Activated CD4-positive, alpha-beta memory T cell treated with anti-CD3 and anti-CD28 coated beads, Interleukin-2, amount 10 ng/mL, durations not matched to agents 7 days and 5 days (primary cell): ENCODE data around the gene TRIP10. TPM values are rescaled to one million over a fixed set of nuclear protein-coding genes. Genes with fewer than 3 reads are reported as not detected.
"Not testable (repeated sequence)": the region's sequence is repeated elsewhere in the genome, so short reads cannot be mapped to it uniquely, and the experiment has no call there.

Source experiments
- CTCF ChIA-PET: fragments of 350-600 bp; sonication (Branson Sonifier 250); formaldehyde crosslinking; loops from one replicate; lab custom pipeline; 2021; ENCODE audit warnings: antibody characterized with exemption, inconsistent platforms; lab: Charles Lee
- POLR2A ChIA-PET: fragments of 350-600 bp; sonication (Branson Sonifier 250); formaldehyde crosslinking; loops from one replicate; lab custom pipeline; 2021; ENCODE audit warnings: antibody characterized with exemption; lab: Charles Lee
- DNase-seq: peaks from one replicate; pipeline ENCODE4 v3.0.0-alpha.2; 2020
- H3K27ac Mint-ChIP-seq: one replicate; pipeline ENCODE4 v1.8.0; 2021; ENCODE audit warnings: mild to moderate bottlenecking, mixed read lengths
- H3K27me3 Mint-ChIP-seq: one replicate; pipeline ENCODE4 v1.8.0; 2021; ENCODE audit warnings: mixed read lengths
- H3K36me3 Mint-ChIP-seq: one replicate; pipeline ENCODE4 v1.8.0; 2021; ENCODE audit warnings: low read depth, mixed read lengths
- H3K4me1 Mint-ChIP-seq: one replicate; pipeline ENCODE4 v1.8.0; 2021; ENCODE audit warnings: mixed read lengths
- H3K4me3 Mint-ChIP-seq: one replicate; pipeline ENCODE4 v1.8.0; 2021; ENCODE audit warnings: mild to moderate bottlenecking, mixed read lengths
- H3K9me3 Mint-ChIP-seq: one replicate; pipeline ENCODE4 v1.8.0; 2021; ENCODE audit warnings: mixed read lengths
- total RNA-seq, 2 experiments: library from RNA; stranded (reverse); gene quantifications; one replicate each; pipeline ENCODE4 v1.2.3, GENCODE V29; 2021

TRIP10 gene
- total RNA-seq, 2 experiments from 2014 or later, result 17.6 to 19.5 TPM

- peak overlapping the region; percentile 91 for H3K4me3 Mint-ChIP-seq
- not testable (repeated sequence) for H3K27me3 Mint-ChIP-seq, DNase-seq, H3K9me3 Mint-ChIP-seq
- POLR2A ChIA-PET, result interaction anchor here (0.8 to 4.3 kb wide), 7 partner anchors 20 to 290 kb away, joined by 3 to 77 read pairs (median 5); partner anchors contain the start of gene DENND1C
- H3K36me3 Mint-ChIP-seq, result peaks cover 28% of the 10 kb centered on the region
- peaks cover 59% of the 10 kb centered on the region for H3K4me1 Mint-ChIP-seq
- CTCF ChIA-PET, result interaction anchor here (0.6 to 3.8 kb wide), 13 partner anchors 18 to 780 kb away, joined by 3 to 31 read pairs (median 3); partner anchors contain the start of genes GPR108 and TRIP10
- peak overlapping the region; percentile 89 for H3K27ac Mint-ChIP-seq
Measured at GRCh38 chr19:6771648-6772027, 32.2 kb downstream of the TRIP10 start.

GRCh38 chr19:6772028-6772865 is 32.8 kb downstream of the TRIP10 start, which contains the start of gene VAV1:
Gene VAV1 (plus strand): TSS chr19:6772708. CDS start chr19:6772808, 100 bp downstream.
- H3K9me3 Mint-ChIP-seq, result peaks cover 7% of the 10 kb centered on the region
- peaks cover 31% of the 10 kb centered on the region for H3K36me3 Mint-ChIP-seq
- CTCF ChIA-PET, result interaction anchor here (0.6 to 3.8 kb wide), 18 partner anchors 11 to 1083 kb away, joined by 3 to 31 read pairs (median 4); partner anchors contain the start of genes GPR108 and TRIP10
- DNase-seq, result peak; percentile 88
- peaks cover 60% of the 10 kb centered on the region for H3K4me1 Mint-ChIP-seq
- POLR2A ChIA-PET, result interaction anchor here (0.6 to 4.3 kb wide), 18 partner anchors 8 to 1899 kb away, joined by 3 to 77 read pairs (median 4); partner anchors contain the start of gene DENND1C
- H3K4me3 Mint-ChIP-seq, result peak within 1 kb of the TSS; percentile 91
- H3K27ac Mint-ChIP-seq, result peak within 1 kb of the TSS; percentile 89
- no peaks in the 10 kb centered on the region for H3K27me3 Mint-ChIP-seq

- peak overlapping the region; percentile 91 for H3K4me3 Mint-ChIP-seq
- H3K27me3 Mint-ChIP-seq, result no peaks in the 10 kb centered on the region
- peaks cover 61% of the 10 kb centered on the region for H3K4me1 Mint-ChIP-seq
- no peak for DNase-seq
- peaks cover 7% of the 10 kb centered on the region for H3K9me3 Mint-ChIP-seq
- peaks cover 35% of the 10 kb centered on the region for H3K36me3 Mint-ChIP-seq
- ChIA-PET CTCF (interaction anchor here (0.7 to 3.8 kb wide), 14 partner anchors 11 to 1083 kb away, joined by 3 to 31 read pairs (median 4); partner anchors contain the start of genes GPR108 and TRIP10), POLR2A (interaction anchor here (0.6 to 4.3 kb wide), 17 partner anchors 9 to 1898 kb away, joined by 3 to 77 read pairs (median 4); no protein-coding TSS in a partner anchor)
- peak overlapping the region; percentile 89 for H3K27ac Mint-ChIP-seq
Measured at GRCh38 chr19:6772866-6773322, 33.4 kb downstream of the TRIP10 start.

GRCh38 chr19:6773323-6773931 is 33.9 kb downstream of the TRIP10 start:
- H3K4me1 Mint-ChIP-seq, result peaks cover 61% of the 10 kb centered on the region
- H3K9me3 Mint-ChIP-seq, result peaks cover 7% of the 10 kb centered on the region
- peak; percentile 61 for DNase-seq
- peaks cover 41% of the 10 kb centered on the region for H3K36me3 Mint-ChIP-seq
- CTCF ChIA-PET, result interaction anchor here (0.9 to 3.8 kb wide), 7 partner anchors 27 to 257 kb away, joined by 4 to 31 read pairs (median 9); partner anchors contain the start of genes GPR108 and TRIP10
- H3K4me3 Mint-ChIP-seq, result peak overlapping the region; percentile 91
- POLR2A ChIA-PET, result interaction anchor here (0.6 to 4.3 kb wide), 16 partner anchors 8 to 1897 kb away, joined by 3 to 77 read pairs (median 4); partner anchors contain the start of gene GPR108
- H3K27ac Mint-ChIP-seq, result peak overlapping the region; percentile 89
- no peaks in the 10 kb centered on the region for H3K27me3 Mint-ChIP-seq

GRCh38 chr19:6774821-6775707 is 35.6 kb downstream of the TRIP10 start:
- Mint-ChIP-seq H3K27me3 (no peaks in the 10 kb centered on the region), H3K4me3 (peak overlapping the region; percentile 60), H3K27ac (peak overlapping the region; percentile 32), H3K36me3 (peaks cover 42% of the 10 kb centered on the region), H3K9me3 (peaks cover 7% of the 10 kb centered on the region), H3K4me1 (peaks cover 61% of the 10 kb centered on the region)
- CTCF ChIA-PET, result no interaction called here
- POLR2A ChIA-PET, result interaction anchor here (0.8 to 4.3 kb wide), 3 partner anchors 8 to 26 kb away, joined by 3 to 77 read pairs (median 4); partner anchors contain the start of gene SH2D3A
- DNase-seq, result no peak

- H3K27me3 Mint-ChIP-seq, DNase-seq, H3K9me3 Mint-ChIP-seq, H3K4me3 Mint-ChIP-seq, CTCF ChIA-PET: not testable (repeated sequence)
- Mint-ChIP-seq H3K4me1 (peaks cover 60% of the 10 kb centered on the region), H3K36me3 (peaks cover 47% of the 10 kb centered on the region), H3K27ac (peak overlapping the region; percentile 31)
- POLR2A ChIA-PET, result interaction anchor here (1.0 to 4.3 kb wide), 2 partner anchors 21 to 25 kb away, joined by 4 to 77 read pairs; no protein-coding TSS in a partner anchor
Measured at GRCh38 chr19:6776045-6776444, 36.6 kb downstream of the TRIP10 start.

GRCh38 chr19:6776999-6777398 is 37.5 kb downstream of the TRIP10 start:
- H3K4me3 Mint-ChIP-seq, result no peak overlapping the region
- POLR2A ChIA-PET, result no interaction called here

GRCh38 chr19:6777434-6777833 is 38.0 kb downstream of the TRIP10 start:
- no peak for DNase-seq
- H3K27ac Mint-ChIP-seq, result peak overlapping the region; percentile 80
- H3K36me3 Mint-ChIP-seq, result peaks cover 57% of the 10 kb centered on the region
- H3K4me3 Mint-ChIP-seq, result no peak overlapping the region
- CTCF ChIA-PET, result no interaction called here
- POLR2A ChIA-PET, result no interaction called here
- H3K4me1 Mint-ChIP-seq, result peaks cover 56% of the 10 kb centered on the region
- no peaks in the 10 kb centered on the region for H3K27me3 Mint-ChIP-seq
- H3K9me3 Mint-ChIP-seq, result peaks cover 7% of the 10 kb centered on the region

More at GRCh38 chr19:6776999-6777398, 37.5 kb downstream of the TRIP10 start:
- CTCF ChIA-PET, result no interaction called here
- peaks cover 57% of the 10 kb centered on the region for H3K36me3 Mint-ChIP-seq
- peaks cover 7% of the 10 kb centered on the region for H3K9me3 Mint-ChIP-seq
- H3K27me3 Mint-ChIP-seq, result no peaks in the 10 kb centered on the region
- DNase-seq, result no peak
- H3K27ac Mint-ChIP-seq, result peak overlapping the region; percentile 80
- H3K4me1 Mint-ChIP-seq, result peaks cover 60% of the 10 kb centered on the region

- H3K4me3 Mint-ChIP-seq, result no peak overlapping the region
- POLR2A ChIA-PET, result interaction anchor here (0.7 kb wide), 1 partner anchor 13 kb away, joined by 4 read pairs; no protein-coding TSS in a partner anchor
Measured at GRCh38 chr19:6778386-6778785, 38.9 kb downstream of the TRIP10 start.

GRCh38 chr19:6779206-6779605 is 39.7 kb downstream of the TRIP10 start:
- Mint-ChIP-seq H3K36me3 (peaks cover 52% of the 10 kb centered on the region), H3K27ac (no peak overlapping the region), H3K9me3 (peaks cover 7% of the 10 kb centered on the region), H3K4me1 (peaks cover 52% of the 10 kb centered on the region), H3K4me3 (no peak overlapping the region), H3K27me3 (no peaks in the 10 kb centered on the region)
- no peak for DNase-seq
- ChIA-PET CTCF (interaction anchor here (0.7 kb wide), 1 partner anchor 67 kb away, joined by 3 read pairs; no protein-coding TSS in a partner anchor), POLR2A (no interaction called here)

More at GRCh38 chr19:6778386-6778785, 38.9 kb downstream of the TRIP10 start:
- CTCF ChIA-PET, result interaction anchor here (0.7 kb wide), 1 partner anchor 67 kb away, joined by 3 read pairs; no protein-coding TSS in a partner anchor
- Mint-ChIP-seq H3K27me3 (no peaks in the 10 kb centered on the region), H3K4me1 (peaks cover 57% of the 10 kb centered on the region), H3K9me3 (peaks cover 7% of the 10 kb centered on the region), H3K36me3 (peaks cover 54% of the 10 kb centered on the region), H3K27ac (peak overlapping the region; percentile 80)
- DNase-seq, result no peak

- Mint-ChIP-seq H3K4me3 (no peak overlapping the region), H3K9me3 (no peaks in the 10 kb centered on the region), H3K36me3 (peaks cover 58% of the 10 kb centered on the region), H3K27ac (no peak overlapping the region), H3K27me3 (no peaks in the 10 kb centered on the region), H3K4me1 (peaks cover 41% of the 10 kb centered on the region)
- POLR2A ChIA-PET, result interaction anchor here (1.7 kb wide), 1 partner anchor 14 kb away, joined by 5 read pairs; no protein-coding TSS in a partner anchor
- CTCF ChIA-PET, result no interaction called here
- DNase-seq, result no peak
Measured at GRCh38 chr19:6787393-6787792, 47.9 kb downstream of the TRIP10 start.
